HFFc6 (cell line): ENCODE data around the gene SCN4B. TPM values are rescaled to one million over a fixed set of nuclear protein-coding genes. Genes with fewer than 3 reads are reported as not detected.

Experiments used
- DNase-seq: peaks from one replicate; pipeline ENCODE4 v3.0.0-alpha.2; 2018
- H3K27ac Mint-ChIP-seq: 2 replicates; pipeline ENCODE4 v1.8.0; 2020; ENCODE audit warnings: mild to moderate bottlenecking, mixed read lengths
- H3K27me3 Mint-ChIP-seq: 2 replicates; pipeline ENCODE4 v1.8.0; 2021; ENCODE audit warnings: mild to moderate bottlenecking, moderate library complexity, mixed read lengths; ENCODE audit not compliant: insufficient read depth
- H3K36me3 Mint-ChIP-seq: 2 replicates; pipeline ENCODE4 v1.8.0; 2021; ENCODE audit warnings: low read depth, mixed read lengths
- H3K4me1 Mint-ChIP-seq: 2 replicates; pipeline ENCODE4 v1.8.0; 2020; ENCODE audit warnings: low read depth, mixed read lengths
- H3K4me3 Mint-ChIP-seq: 2 replicates; pipeline ENCODE4 v1.8.0; 2020; ENCODE audit warnings: mild to moderate bottlenecking, moderate library complexity, mixed read lengths
- H3K9me3 Mint-ChIP-seq: 2 replicates; pipeline ENCODE4 v1.8.0; 2020; ENCODE audit warnings: mild to moderate bottlenecking, mixed read lengths
- total RNA-seq, 6 experiments: library from RNA; stranded (reverse); fragmentation: NEBNext Ultra II Directional; extraction: Animal tissue kit (Norgen Biotek cat#: 25700); gene quantifications; 2 replicates in 1 of 6; 3 replicates in 5 of 6; pipeline ENCODE4 v1.2.3, GENCODE V29; 2021
- TF ChIP-seq, protein P1 (sequence below): fragments of 200-600 bp; sonication (generic); IDR thresholded peaks from 2 replicates; pipeline ENCODE4 v1.5.0; 2021; ENCODE audit warnings: antibody characterized with exemption, mild to moderate bottlenecking

Gene SCN4B
- total RNA-seq, 6 experiments from 2014 or later = 0.07 to 0.10 TPM; not detected in 4

DNA sequence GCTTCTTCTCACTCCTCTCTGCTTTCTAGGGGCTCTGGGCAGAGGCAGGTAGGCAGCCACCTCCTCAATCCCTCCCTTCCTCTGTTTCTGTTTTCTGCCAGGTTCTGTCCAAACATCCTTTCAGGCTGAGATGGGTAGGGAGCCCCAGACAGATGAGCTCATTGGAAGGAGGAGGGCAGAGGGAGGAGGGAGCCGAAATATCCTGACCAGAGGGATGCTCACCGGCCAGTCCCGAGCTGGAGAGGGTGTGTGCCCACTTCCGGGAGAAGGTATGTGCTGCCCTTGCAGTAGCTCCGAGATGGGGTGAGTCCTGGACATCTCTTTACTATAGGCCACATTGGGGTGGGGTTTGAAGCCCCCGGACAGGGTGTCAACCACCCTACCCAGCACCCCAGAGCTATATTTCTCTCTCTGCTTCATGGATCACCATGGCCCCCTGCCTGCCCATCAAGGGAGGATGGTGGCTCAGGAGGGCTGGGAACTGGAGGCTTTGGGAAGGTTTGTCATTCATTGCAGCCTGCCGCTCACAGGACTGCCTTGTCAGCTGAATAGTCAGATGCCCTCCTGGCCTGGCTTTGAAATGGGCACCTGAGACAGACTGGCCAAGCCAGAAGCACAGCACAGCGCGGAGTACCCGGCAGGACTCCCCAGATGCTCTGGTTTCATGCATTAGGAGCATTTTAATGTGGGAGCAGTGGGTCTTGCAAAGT lies 4.7 kb upstream of the SCN4B start:
- Mint-ChIP-seq H3K27ac (no peak overlapping the region), H3K27me3 (peaks cover 89% of the 10 kb centered on the region), H3K4me3 (no peak overlapping the region), H3K4me1 (no peaks in the 10 kb centered on the region), H3K9me3 (no peaks in the 10 kb centered on the region), H3K36me3 (no peaks in the 10 kb centered on the region)
- TF ChIP-seq, protein P1, sequence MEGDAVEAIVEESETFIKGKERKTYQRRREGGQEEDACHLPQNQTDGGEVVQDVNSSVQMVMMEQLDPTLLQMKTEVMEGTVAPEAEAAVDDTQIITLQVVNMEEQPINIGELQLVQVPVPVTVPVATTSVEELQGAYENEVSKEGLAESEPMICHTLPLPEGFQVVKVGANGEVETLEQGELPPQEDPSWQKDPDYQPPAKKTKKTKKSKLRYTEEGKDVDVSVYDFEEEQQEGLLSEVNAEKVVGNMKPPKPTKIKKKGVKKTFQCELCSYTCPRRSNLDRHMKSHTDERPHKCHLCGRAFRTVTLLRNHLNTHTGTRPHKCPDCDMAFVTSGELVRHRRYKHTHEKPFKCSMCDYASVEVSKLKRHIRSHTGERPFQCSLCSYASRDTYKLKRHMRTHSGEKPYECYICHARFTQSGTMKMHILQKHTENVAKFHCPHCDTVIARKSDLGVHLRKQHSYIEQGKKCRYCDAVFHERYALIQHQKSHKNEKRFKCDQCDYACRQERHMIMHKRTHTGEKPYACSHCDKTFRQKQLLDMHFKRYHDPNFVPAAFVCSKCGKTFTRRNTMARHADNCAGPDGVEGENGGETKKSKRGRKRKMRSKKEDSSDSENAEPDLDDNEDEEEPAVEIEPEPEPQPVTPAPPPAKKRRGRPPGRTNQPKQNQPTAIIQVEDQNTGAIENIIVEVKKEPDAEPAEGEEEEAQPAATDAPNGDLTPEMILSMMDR = no peak
- no peak for DNase-seq

DNA sequence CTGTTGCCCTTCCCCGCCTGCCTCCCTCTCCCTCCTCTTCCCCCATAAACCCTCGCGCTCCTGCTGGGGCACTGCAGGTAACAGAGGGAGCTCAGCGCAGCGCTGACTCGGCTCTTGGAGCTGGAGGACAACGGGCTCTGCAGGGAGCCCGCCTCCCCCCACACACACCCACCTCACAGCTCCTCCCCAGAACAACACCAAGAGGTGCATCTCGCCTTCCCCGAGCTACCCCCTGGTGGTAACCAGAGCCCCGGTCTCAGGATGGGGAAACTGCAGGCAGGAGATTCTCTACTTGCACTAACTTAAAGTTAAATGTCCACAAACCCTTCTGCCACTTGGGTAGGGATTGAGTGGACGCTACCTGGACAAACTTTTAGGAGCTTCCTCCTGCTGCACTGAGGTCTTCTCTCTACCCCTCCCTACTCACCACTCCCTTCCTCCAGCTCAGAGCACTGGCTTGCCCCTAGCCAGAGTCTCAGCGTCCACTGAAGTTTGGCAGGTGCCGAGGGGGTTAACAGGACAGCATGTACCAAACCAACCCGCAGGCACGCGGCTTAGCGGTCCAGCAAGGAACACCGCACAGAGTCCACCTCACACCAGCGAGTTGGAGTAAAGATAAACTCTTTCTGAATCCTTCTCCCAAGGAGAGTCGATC lies 4.0 kb upstream of the SCN4B start:
- Mint-ChIP-seq H3K4me1 (no peaks in the 10 kb centered on the region), H3K27me3 (peaks cover 89% of the 10 kb centered on the region), H3K27ac (no peak overlapping the region), H3K9me3 (no peaks in the 10 kb centered on the region), H3K4me3 (no peak overlapping the region), H3K36me3 (no peaks in the 10 kb centered on the region)
- no peak for DNase-seq
- TF ChIP-seq, protein P1 = 0 out of 2 replicates have a peak, but pooled peaks have one; percentile 11

DNA sequence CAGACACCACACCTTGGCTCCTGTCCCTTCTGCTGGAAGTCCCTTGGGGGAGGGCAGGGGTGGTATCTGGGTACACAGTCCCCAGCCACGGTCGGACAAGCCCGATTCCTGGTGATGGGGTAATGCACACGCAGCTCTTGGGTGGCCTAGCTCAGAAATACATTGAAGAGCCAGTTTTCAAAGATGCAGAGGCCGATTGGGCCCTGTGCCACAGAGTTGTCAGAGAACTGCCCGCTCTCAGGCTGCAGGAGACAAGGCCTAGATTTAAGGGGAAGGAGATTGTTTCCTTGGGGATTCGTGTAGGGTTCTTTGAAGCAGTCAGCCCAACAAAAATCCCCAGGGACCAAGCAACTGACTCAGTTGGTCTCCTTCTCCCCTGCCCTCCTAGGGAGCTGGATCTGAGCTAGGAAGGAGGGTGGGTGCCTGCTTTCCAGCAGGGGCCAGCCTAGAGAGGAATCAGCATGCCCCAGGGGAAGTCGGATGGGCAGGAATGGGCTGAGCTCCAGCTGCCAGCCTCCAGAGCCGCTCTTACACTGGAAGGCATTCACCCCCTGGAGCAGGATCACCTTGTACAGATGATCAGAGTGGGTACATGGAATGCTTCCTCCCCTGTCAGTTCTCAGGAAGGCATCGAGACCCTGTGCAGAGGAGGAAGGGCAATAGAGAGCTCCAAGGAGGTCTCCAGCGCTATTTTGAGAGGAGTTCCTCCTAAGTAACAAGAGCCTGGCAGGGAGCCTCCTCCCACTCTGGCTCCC lies 3.3 kb upstream of the SCN4B start:
- DNase-seq = no peak
- peaks cover 90% of the 10 kb centered on the region for H3K27me3 Mint-ChIP-seq
- H3K27ac Mint-ChIP-seq = no peak overlapping the region
- TF ChIP-seq, protein P1 = no peak
- H3K36me3 Mint-ChIP-seq = no peaks in the 10 kb centered on the region
- no peak overlapping the region for H3K4me3 Mint-ChIP-seq
- no peaks in the 10 kb centered on the region for H3K4me1 Mint-ChIP-seq
- H3K9me3 Mint-ChIP-seq = no peaks in the 10 kb centered on the region

GRCh38 chr11:118154641-118155040 lies 2.0 kb upstream of the SCN4B start:
- TF ChIP-seq, protein P1 = no peak
- no peak overlapping the region for H3K4me3 Mint-ChIP-seq
- no peak for DNase-seq
- no peaks in the 10 kb centered on the region for H3K36me3 Mint-ChIP-seq
- no peak overlapping the region for H3K27ac Mint-ChIP-seq
- no peaks in the 10 kb centered on the region for H3K9me3 Mint-ChIP-seq
- H3K27me3 Mint-ChIP-seq = peaks cover 84% of the 10 kb centered on the region
- H3K4me1 Mint-ChIP-seq = no peaks in the 10 kb centered on the region

GRCh38 chr11:118153976-118154375 lies 1.4 kb upstream of the SCN4B start:
- peaks cover 78% of the 10 kb centered on the region for H3K27me3 Mint-ChIP-seq
- TF ChIP-seq, protein P1 = no peak
- no peaks in the 10 kb centered on the region for H3K4me1 Mint-ChIP-seq
- no peaks in the 10 kb centered on the region for H3K36me3 Mint-ChIP-seq
- no peak overlapping the region for H3K4me3 Mint-ChIP-seq
- H3K27ac Mint-ChIP-seq = no peak overlapping the region
- no peaks in the 10 kb centered on the region for H3K9me3 Mint-ChIP-seq
- DNase-seq = no peak
